ENCODE results near the gene NID1.

- no peak for TF ChIP-seq CTCF (IDR thresholded peaks at IDR 0.05)
- no peak for TF ChIP-seq POLR2A (IDR thresholded peaks at IDR 0.05)
- no peak for TF ChIP-seq POLR2AphosphoS5 (IDR thresholded peaks at IDR 0.05)
Observed at GRCh38 chr1:235974616-235975015, 90.3 kb downstream of the NID1 start.
